ENCODE measurements around the gene RAPGEF4.

The RAPGEF4 gene

DNA sequence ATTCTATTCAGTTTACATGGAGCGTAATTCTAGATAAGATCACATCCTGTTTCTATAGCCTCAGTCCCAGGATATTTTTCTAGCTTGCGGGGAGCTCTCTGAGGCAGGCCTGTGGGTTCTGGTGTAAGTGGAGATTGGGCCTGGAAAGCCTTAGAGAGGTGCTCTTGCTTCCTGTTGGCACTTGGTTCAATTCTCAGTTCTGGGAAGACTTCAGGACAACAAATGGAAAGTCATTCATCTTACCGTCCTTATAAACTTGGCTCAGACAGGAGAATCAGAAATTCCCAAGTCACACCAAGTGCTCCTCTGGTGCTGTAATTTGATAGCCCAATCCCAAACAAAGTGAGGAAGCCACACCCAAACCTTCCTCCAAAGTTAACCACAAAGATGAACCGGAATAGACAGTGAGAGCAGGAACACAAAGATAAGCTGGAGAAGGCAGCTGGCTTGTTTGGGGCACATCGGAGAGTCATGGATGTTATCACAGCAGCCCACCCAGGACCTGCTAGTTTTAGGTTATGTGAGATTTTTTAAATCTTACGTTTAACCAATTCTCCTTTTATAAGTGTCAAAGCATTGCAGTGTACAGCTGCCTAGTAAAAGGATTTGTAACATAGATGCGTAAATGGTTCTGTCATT lies 195.7 kb downstream of the RAPGEF4 start (continued):
- TF ChIP-seq KLF17 (tag by site-specific recombination; IDR thresholded peaks at IDR 0.05) (no peak), ZNF174 (tag by site-specific recombination; IDR thresholded peaks at IDR 0.05) (no peak), KLF10 (tag by site-specific recombination; IDR thresholded peaks at IDR 0.05) (no peak), OVOL3 (tag by site-specific recombination; IDR thresholded peaks at IDR 0.05) (no peak), ZNF571 (tag by site-specific recombination; IDR thresholded peaks at IDR 0.05) (no peak), MEIS1 (CRISPR knock-in tag; IDR thresholded peaks at IDR 0.05; ENCODE audit: borderline replicate concordance) (no peak), ZNF48 (tag by site-specific recombination; IDR thresholded peaks at IDR 0.05) (no peak), ZNF747 (tag by site-specific recombination; IDR thresholded peaks at IDR 0.05) (no peak), ZNF366 (tag by site-specific recombination; conservative IDR thresholded peaks at IDR 0.05) (peak; percentile 81), ZNF510 (tag by site-specific recombination; IDR thresholded peaks at IDR 0.05; ENCODE audit: insufficient replicate concordance) (no peak), KLF7 (tag by site-specific recombination; IDR thresholded peaks at IDR 0.05; ENCODE audit: borderline replicate concordance) (peak; percentile 68; the same call in 1 of the 2 replicates), ZNF211 (tag by site-specific recombination; IDR thresholded peaks at IDR 0.05; ENCODE audit: low read depth) (no peak), WT1 (tag by site-specific recombination; IDR thresholded peaks at IDR 0.05) (no peak), ZNF843 (tag by site-specific recombination; IDR thresholded peaks at IDR 0.05) (no peak), HOXD13 (CRISPR knock-in tag; IDR thresholded peaks at IDR 0.05; ENCODE audit: borderline replicate concordance) (no peak), BCL11A (tag by site-specific recombination; IDR thresholded peaks at IDR 0.05; ENCODE audit: low read depth) (no peak), BCL11B (tag by site-specific recombination; IDR thresholded peaks at IDR 0.05; ENCODE audit: low read depth) (no peak), TCF7L2 (IDR thresholded peaks at IDR 0.05; ENCODE audit: borderline replicate concordance, low read depth, low read length) (0 out of 2 replicates have a peak, but pooled peaks have one; percentile 25), ZNF664 (tag by site-specific recombination; IDR thresholded peaks at IDR 0.05) (no peak), KLF9 (tag by site-specific recombination; IDR thresholded peaks at IDR 0.05; ENCODE audit: low read depth) (peak; percentile 56), ZNF518A (tag by site-specific recombination; conservative IDR thresholded peaks at IDR 0.05; ENCODE audit: low read depth) (no peak), ZBTB17 (tag by site-specific recombination; IDR thresholded peaks at IDR 0.05) (peak; percentile 61), ZNF555 (tag by site-specific recombination; conservative IDR thresholded peaks at IDR 0.05) (no peak), ZXDB (tag by site-specific recombination; IDR thresholded peaks at IDR 0.05) (peak; percentile 26; the same call in 1 of the 2 replicates), ZIC2 (tag by site-specific recombination; IDR thresholded peaks at IDR 0.05) (no peak), SP3 (tag by site-specific recombination; IDR thresholded peaks at IDR 0.05) (no peak), ZNF600 (tag by site-specific recombination; IDR thresholded peaks at IDR 0.05) (peak; percentile 77), ZNF23 (tag by site-specific recombination; IDR thresholded peaks at IDR 0.05; ENCODE audit: borderline replicate concordance) (no peak), ZBTB21 (tag by site-specific recombination; IDR thresholded peaks at IDR 0.05) (no peak), ZNF791 (tag by site-specific recombination; IDR thresholded peaks at IDR 0.05) (no peak), YY1 (tag by site-specific recombination; IDR thresholded peaks at IDR 0.05) (no peak)
- TF ChIP-seq, protein P1, sequence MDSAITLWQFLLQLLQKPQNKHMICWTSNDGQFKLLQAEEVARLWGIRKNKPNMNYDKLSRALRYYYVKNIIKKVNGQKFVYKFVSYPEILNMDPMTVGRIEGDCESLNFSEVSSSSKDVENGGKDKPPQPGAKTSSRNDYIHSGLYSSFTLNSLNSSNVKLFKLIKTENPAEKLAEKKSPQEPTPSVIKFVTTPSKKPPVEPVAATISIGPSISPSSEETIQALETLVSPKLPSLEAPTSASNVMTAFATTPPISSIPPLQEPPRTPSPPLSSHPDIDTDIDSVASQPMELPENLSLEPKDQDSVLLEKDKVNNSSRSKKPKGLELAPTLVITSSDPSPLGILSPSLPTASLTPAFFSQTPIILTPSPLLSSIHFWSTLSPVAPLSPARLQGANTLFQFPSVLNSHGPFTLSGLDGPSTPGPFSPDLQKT (IDR thresholded peaks at IDR 0.05; ENCODE audit: borderline replicate concordance, low read depth, low read length), result no peak
- TF ChIP-seq, protein P2, sequence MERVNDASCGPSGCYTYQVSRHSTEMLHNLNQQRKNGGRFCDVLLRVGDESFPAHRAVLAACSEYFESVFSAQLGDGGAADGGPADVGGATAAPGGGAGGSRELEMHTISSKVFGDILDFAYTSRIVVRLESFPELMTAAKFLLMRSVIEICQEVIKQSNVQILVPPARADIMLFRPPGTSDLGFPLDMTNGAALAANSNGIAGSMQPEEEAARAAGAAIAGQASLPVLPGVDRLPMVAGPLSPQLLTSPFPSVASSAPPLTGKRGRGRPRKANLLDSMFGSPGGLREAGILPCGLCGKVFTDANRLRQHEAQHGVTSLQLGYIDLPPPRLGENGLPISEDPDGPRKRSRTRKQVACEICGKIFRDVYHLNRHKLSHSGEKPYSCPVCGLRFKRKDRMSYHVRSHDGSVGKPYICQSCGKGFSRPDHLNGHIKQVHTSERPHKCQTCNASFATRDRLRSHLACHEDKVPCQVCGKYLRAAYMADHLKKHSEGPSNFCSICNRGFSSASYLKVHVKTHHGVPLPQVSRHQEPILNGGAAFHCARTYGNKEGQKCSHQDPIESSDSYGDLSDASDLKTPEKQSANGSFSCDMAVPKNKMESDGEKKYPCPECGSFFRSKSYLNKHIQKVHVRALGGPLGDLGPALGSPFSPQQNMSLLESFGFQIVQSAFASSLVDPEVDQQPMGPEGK (tag by site-specific recombination; IDR thresholded peaks at IDR 0.05), result 0 out of 2 replicates have a peak, but pooled peaks have one; percentile 25
